HG03064 (cell line): ENCODE results near the gene SEPTIN12.
"Not testable (repeated sequence)": the region's sequence is repeated elsewhere in the genome, so short reads cannot be mapped to it uniquely, and the experiment has no call there.

Experiments used
- ATAC-seq: cut with Tn5 transposase; IDR thresholded peaks from one replicate; pipeline ENCODE4 v1.9.1; 2021; ENCODE audit warnings: low read depth; ENCODE audit not compliant: unreplicated experiment

Gene SEPTIN12

GRCh38 chr16:4763791-4764190, 24.4 kb downstream of the SEPTIN12 start:
- no peak for ATAC-seq

- no peak for ATAC-seq
These were observed 25.9 kb downstream of the SEPTIN12 start for GRCh38 chr16:4762205-4762604.

DNA sequence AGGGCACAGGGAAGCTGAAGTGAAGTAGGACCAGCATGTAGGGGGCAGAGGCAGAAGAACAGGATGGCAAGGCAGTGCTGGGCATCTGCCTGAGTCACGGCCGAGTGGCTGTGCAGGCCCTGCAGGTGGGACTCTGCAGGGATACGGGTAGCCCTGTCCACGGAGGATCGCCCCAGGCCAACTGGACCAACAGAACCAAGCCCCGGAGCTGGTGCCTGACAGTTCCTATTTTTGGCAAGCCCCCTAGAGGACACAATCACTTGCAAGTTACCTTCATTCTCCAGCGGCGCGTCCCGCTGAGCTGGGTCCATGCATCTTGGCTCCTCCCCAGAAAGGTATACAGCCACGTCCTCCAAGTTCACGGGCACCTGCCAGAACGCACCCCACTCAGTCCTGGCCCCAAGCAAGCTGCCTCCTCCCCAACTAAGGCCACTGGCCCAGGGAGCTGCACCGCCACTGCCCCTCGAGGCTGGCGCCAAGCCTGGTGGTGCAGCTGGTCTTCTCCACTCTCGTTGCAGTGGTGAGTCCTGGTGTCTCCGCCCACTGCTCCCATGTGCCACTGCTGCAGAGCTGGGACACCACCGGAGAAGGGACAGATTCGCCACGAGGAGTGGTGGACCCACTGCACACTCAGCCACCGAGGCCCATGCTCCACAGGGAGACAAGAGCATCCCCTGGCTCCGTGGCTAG, 27.8 kb downstream of the SEPTIN12 start:
- no peak for ATAC-seq

GRCh38 chr16:4755687-4756086, 32.5 kb downstream of the SEPTIN12 start:
- ATAC-seq, result no peak

- no peak for ATAC-seq
These were observed 33.3 kb downstream of the SEPTIN12 start for GRCh38 chr16:4754865-4755264.

GRCh38 chr16:4753227-4753626, 34.9 kb downstream of the SEPTIN12 start:
- no peak for ATAC-seq

- no peak for ATAC-seq
These were observed 35.6 kb downstream of the SEPTIN12 start for GRCh38 chr16:4752351-4753100.

GRCh38 chr16:4750896-4751295, 37.2 kb downstream of the SEPTIN12 start:
- no peak for ATAC-seq

DNA sequence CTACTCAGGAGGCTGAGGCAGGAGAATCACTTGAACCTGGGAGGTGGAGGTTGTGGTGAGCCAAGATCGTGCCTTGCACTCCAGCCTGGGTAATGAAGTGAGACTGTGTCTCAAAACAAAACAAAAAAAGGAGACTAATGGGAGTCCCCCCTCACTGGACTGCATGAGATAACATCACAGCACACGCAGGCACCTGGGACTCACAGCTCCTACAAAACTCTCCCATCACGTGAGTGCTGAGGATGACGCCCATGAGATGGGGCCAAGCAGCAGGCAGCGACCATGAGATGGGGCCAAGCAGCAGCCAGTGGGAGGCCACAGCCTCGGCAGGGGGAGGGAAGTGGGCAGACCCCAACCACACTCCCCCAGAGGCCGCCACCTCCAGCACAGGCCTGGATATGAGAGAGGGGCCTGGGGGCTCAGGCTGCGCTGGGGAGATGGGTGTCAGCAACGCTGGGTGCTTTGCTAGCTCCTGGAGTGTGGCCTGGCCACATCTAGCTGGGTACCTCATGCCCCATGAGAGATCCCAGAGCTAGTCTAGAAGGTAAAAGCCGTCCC, 38.4 kb downstream of the SEPTIN12 start:
- ATAC-seq, result no peak

GRCh38 chr16:4748682-4749411, 39.3 kb downstream of the SEPTIN12 start:
- no peak for ATAC-seq

DNA sequence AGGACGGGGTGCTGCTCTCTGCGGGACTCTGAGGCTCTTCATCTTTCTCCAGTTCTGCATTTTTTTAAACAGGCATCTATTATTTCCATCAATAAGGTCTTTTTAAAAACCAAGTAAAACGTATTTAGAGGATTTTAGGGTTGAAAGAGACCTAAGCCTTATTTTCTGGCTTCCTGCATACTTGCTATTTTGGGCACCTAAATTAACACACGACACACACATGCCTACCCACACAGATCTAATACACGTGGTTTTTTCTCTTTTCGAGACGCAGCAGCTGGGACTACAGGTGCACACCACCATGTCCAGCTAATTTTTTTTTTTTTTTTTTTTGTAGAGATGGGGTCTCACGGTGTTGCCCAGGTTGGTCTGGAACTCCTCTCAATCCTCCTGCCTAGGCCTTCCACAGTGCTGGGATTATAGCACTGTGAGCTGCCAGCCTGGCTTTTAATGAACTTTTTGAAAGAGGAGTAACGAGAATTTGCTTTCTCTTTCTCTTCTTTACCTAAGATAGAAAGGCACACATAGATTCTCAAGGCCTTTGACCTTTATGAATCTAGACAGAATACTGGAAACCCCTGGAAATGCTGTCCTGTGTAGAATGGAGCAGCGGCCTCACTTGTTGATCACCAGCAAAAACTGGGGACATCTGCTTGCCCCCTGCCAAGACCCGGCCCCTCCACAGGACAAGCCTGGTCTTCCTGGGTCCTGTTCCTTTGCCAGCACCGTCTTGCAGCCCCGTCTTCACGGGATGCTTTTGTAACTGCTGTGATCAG, 40.1 kb downstream of the SEPTIN12 start:
- no peak for ATAC-seq

GRCh38 chr16:4746991-4747574, 41.1 kb downstream of the SEPTIN12 start:
- ATAC-seq, result no peak

DNA sequence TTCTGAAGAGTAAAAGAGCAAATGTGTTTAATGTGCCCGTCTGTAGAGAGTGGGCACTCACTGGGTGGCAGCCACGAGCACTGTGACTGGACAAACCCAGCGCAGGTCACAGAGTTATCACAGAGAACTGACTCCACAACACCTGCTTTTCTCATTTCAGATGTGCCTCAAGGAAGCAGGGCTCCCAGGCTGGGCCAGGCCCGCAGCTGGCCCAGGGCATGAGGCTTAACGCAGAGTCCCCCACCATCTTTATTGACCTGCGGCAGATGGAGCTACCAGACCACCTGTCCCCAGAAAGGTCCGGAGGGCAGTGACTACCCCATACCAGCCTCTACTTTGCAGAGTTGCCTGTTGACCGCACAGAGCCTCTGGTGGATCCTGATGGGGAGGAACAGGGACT, 41.9 kb downstream of the SEPTIN12 start:
- no peak for ATAC-seq

GRCh38 chr16:4745274-4745569, 42.9 kb downstream of the SEPTIN12 start:
- no peak for ATAC-seq

DNA sequence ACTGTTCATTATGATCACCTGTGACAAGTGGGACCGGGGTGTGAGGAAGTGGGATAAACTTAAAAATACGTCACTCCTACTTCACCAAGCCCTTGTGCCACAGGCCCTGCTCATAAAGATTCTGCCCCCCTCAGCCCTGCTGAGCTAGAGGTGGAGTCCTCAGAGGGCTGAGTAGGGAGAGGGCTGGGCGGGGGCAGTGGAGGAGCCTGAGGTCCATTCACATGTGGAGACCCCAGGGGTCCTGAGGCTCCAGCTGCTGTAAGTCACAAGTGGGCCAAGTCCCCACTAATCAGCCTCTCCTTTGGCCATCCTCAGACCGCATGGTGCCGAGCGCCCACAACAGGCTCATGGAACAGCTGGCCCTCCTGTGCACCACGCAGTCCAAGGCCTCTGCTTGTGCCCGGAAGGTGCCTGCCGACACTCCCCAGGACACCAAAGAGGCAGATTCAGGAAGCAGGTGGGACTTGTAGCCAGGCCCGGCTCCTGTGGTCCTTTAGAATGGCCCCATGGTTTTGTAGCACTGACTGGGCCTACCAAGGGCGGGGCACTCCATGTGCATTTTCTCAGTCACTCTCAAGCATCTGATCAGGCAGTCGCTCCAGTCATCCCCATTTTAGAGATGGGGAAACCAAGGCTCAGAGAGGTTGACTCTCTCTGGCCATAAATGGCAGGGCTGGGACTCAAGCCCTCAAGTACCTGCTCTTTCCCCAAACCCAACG, 43.4 kb downstream of the SEPTIN12 start:
- ATAC-seq, result no peak

DNA sequence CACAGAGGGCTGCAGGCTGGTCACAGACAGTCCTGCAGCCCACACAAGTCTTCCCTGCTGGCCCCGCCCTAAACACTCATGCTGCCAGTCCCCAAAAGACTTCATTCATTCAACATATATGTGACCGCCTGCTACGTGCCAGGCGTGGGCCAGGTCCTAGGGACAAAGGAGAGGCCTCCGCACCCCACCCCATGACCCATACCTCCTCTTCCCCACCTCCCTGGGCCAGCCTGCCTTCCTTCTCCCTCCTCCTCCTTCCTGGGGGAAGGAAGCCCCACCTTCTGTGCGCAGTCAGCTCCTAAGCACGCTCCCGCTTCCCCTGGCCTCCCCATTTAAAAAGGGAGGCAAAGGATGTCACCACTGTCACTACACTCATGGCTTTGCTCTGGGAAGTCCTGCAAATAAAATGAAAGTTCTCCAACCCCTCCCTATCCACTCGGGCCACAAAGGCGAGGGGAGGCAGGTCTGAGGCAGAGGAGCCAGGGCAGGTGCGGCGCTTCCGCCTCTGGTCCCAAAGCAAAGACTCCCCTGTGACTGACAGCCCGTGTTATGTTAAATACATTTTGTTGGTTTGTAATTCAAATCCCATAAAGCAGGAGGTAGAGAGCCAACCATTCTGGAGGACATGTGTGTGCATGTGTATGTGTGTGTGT, 44.8 kb downstream of the SEPTIN12 start:
- ATAC-seq, result no peak

DNA sequence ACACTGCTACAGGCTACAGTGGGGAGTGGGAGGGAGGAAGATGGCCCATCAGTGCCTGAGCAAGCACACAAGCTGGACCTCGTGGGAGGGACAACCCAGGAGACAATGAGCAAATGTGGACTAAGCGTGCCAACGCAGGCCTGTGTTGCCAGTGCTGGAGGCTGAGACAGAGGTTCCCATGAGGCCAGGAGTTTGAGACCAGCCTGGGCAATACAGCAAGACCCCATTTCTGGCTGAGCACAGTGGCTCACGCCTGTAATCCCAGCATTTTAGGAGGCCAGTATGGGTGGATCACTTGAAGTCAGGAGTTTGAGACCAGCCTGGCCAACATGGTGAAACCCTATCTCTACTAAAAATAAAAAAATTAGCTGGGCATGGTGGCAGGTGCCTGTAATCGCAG, 49.8 kb downstream of the SEPTIN12 start:
- ATAC-seq, result not testable (repeated sequence)

DNA sequence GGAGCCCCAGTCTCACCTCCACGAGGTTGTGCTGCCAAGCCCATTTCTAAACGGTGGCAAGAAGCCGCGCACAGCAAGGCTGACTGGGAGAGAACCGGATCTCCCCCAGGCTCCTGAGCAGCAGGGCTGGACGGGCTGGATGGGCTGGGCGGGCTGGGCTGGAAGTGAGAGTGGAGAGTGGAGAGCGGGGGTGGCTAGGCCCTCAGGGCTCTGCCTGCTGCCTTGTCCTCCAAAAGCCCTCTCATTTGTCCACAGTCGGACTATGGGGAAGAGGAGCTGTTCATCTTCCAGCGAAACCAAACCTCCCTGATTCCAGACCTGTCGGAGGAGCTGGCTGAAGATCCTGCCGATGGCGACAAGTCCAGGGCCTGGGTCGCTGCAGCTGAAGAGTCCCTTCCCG, 50.6 kb downstream of the SEPTIN12 start:
- ATAC-seq, result no peak

DNA sequence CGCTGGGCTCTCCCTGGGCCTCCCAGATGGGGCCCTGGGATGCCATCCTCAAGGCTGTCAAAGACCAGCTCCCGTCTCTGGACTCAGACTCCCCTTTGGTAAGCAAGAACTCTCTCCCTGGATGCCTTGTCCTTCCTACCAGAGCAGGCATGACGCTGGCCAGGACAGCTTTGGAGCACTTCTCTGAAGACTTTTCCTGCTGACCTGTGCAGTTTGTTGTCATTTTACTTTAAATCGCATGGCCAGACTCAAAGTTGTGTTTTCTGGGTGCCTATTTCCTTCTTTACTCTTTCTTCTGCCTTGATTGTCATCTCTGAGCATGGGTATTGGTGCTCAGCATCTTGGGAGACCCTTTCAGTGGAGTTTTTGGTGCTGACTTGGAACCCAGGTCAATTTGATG, 51.6 kb downstream of the SEPTIN12 start:
- ATAC-seq, result no peak
